SU-DHL-6 (cell line): Measurements from ENCODE around the gene WFDC12.

Source experiments
- CTCF ChIP-seq: fragments of 200-600 bp; sonication (generic); IDR thresholded peaks from one replicate; pipeline ENCODE4 v1.5.1; 2017; ENCODE audit warnings: antibody characterized with exemption, mild to moderate bottlenecking, low read length, moderate library complexity; ENCODE audit not compliant: insufficient read depth, poor library complexity, severe bottlenecking
- EZH2phosphoT487 ChIP-seq: fragments of 200-600 bp; sonication (generic), shearing (Covaris generic); conservative IDR thresholded peaks from 2 replicates; pipeline ENCODE4 v1.6.1; 2018; ENCODE audit warnings: mild to moderate bottlenecking, antibody characterized with exemption, low read length, moderate library complexity, mixed read lengths

GRCh38 chr20:45157962-45158361 is 33.7 kb upstream of the WFDC12 start:
- no peak for TF ChIP-seq CTCF
- no peak for TF ChIP-seq EZH2phosphoT487
